ENCODE results near the gene CDK10.
"Not testable (repeated sequence)": the region's sequence is repeated elsewhere in the genome, so short reads cannot be mapped to it uniquely, and the experiment has no call there.

CDK10 gene

DNA sequence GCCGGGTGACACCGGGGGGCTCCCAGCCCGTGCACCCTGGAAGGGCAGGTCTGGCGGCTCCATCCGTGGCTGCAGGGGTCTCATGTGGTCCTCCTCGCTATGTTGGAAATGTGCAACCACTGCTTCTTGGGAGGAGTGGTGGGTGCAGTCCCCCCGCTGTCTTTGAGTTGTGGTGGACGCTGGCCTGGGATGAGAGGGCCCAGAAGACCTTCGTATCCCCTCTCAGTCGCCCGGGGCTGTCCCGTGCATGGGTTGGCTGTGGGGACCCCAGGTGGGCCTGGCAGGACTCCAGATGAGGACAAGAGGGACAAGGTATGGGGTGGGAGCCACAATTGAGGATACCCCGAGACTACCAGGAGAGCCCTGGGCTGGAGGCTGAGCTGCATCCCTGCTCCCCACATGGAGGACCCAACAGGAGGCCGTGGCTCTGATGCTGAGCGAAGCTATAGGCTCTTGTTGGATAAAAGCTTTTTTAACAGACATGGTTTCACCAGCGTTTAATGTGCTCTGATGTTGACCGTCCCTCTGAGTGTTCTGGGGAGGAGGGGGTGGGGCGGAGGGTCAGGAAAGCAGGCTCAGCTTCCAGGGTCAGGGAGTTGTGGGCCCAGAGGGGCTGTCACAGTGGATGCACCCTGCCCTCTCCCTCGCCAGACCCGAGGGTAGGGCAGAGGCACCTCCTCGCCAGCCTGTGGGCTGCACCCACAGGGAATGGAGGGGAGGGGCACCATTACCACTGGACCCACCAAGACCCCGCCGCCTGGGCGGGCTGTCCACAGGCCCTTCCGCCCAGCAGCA lies 9.6 kb downstream of the CDK10 start:
- no peak for DNase-seq (ENCODE audit: low spot score)

DNA sequence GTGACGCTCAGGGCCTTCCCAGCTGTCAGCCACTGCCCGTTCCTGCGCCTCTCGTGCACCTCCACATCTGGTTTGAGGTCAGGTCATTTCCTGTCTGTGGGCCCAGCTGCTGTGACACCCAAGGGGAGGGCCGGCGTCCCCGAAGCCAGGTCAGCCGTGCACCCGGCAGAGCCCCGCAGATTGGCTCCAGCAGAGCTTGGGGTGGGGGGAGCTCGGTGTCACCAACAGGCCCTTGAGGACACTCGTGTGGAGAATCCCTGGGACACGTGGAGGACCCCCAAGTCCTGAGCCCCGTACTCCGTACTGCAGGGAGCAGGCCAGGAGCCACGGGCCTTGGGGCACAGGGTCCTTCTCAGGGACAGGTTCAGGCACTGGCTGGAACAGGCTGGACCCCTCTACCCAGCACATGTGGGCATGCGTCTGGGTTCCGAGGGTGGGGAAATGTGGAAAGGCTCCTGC lies 10.2 kb downstream of the CDK10 start:
- DNase-seq (ENCODE audit: low spot score): peak; percentile 72

DNA sequence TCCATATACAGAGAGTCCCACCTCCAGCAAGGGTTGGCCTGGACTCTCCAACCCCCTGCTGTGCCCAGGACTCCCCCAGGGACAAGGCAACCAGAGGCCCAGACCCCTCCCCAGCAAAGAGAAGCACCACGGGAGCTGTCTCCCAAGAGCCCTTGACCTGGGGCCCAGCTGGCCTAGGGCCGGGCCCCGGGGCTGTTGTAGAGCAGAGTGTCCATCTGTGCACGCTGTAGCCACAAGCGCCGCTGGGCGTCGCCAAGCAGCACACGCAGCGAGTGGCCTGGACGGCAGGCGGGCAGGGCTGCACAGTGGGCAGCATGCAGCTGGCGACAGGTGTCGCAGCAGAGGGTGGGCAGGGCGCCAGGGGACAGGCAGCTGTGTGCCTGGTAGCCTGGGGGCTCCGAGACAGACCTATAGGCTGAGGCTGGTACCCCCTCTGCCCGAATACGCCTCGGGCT lies 10.7 kb downstream of the CDK10 start:
- no peak for DNase-seq (ENCODE audit: low spot score)

DNA sequence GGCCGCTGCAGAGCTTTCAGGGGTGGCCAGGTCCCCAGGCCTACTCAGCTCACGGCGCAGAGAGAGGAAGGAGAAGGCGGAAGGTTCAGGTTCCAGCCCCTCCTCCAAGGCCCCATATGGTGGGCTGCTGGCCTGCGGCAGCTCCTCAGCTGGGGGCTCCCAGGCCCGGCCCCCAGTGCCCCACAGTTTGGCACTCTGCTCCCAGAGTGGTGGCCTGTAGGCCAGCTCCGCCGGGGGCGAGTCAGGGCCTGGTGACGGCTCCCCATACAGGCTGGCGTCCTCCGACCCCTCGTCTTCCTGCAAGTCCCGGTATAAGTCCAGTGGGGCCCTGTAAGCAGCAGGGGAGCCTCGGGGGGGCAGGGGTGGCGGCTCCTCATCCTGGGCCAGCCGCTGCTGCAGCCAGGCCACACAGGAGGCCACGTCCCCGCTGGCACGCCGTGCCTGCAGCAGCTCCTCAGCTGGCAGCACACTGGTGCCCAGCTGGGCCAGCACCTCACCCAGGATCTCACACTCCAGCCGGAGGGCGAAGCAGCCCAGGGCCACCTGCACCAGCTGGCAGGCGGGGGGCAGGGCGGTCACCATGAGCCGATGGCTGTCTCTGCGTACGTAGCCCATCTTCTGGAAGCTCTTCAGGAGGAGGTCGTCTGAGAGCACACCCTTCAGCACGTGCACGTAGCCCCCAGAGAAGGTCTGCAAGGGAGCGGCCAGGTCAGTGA lies 11.3 kb downstream of the CDK10 start:
- DNase-seq (ENCODE audit: low spot score): no peak

DNA sequence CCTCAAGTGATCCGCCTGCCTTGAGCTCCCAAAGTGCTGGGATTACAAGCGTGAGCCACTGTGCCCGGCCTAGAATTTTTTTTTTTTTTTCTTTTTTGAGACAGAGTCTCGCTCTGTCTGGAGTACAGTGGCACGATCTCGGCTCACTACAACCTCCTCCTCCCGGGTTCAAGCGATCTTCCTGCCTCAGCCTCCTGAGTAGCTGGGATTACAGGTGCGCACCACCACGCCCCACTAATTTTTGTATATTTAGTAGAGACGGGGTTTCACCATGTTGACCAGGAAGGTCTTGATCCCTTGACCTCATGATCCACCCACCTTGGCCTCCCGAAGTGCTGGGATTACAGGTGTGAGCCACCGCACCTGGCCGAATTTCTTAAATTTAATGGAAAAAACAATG lies 12.2 kb downstream of the CDK10 start:
- DNase-seq (ENCODE audit: low spot score): not testable (repeated sequence)

DNA sequence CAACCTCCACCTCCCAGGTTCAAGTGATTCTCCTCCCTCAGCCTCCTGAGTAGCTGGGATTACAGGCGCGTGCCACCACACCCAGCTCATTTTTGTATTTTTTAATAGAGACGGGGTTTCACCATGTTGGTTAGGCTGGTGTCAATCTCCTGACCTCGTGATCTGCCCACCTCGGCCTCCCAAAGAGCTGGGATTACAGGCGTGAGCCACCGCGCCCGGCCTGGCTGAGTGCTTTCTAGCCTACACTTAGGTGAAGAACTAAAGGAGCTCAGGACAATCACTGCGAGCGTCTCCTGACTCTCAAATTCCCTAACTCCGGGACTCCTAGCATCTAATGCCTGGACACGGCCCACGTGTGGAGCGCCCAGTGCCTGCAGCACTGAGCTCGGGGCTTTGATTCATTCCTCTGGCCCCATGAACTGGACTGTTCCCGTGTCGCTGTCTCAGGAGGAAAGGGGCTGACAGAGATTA lies 13.2 kb downstream of the CDK10 start:
- not testable (repeated sequence) for DNase-seq (ENCODE audit: low spot score)

DNA sequence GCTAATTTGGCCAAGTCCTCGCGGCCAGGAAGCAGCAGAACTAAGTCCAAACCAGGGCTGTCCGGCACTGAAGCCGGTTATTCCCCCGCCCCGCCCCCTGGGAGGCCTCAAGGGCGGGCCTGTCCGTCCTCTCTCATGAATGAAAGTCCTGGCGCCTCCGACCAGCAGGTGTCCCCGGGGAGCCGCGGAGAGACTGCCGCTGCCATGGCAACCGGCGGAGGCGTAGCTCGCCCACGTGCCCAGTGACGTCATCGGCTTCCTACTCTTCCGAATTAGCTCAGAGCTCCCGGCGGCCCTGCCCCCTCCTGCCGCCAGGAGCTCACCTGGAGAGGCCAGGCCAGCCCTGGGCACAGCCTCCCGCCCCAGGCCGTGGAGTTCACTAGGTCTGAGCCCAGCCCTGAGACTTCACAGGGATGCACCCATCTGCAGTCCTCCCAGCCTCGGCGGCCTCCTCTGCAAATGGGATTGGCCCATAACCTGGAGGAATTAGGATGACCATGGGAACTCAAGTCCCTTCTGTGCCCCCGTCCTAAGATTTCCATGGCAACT lies 13.7 kb downstream of the CDK10 start:
- DNase-seq (ENCODE audit: low spot score): peak; percentile 97

DNA sequence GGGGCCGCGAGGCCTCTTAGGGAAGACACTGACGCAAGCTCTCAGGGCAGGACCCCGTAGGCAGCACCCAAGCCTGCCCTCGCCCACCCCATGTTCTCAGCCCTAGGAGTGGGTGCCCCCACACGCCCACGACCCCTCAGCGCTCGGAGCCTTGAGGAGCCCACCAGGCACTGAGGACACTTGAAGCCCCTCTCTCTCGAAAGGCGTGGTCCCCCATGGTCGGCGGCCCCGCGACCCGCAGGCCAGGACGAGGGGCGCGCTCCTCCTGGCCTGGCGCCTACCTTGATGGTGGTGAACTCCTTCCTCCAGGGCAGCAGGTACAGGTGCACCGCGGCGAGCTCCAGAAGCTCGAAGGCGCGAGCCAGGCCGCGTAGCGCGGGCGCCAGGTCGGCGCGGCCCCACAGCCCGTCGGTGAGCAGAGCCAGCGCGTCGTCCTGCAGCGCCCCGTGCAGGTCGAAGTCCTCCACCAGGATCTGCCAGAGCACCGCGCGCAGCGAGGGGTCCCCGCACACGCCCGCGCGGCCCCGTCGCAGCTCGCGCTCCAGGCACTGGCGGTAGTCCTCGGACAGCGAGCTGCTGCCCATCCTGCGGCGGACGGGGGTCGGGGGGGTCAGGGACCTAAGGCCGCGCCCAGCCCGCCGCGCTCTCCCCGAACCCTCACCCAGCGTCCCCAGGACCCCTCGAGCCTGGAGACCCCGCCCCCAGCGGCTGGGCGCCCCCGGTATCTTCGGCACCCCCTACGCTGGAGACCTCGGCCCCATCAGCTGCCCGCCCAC lies 14.3 kb downstream of the CDK10 start:
- DNase-seq (ENCODE audit: low spot score): no peak

DNA sequence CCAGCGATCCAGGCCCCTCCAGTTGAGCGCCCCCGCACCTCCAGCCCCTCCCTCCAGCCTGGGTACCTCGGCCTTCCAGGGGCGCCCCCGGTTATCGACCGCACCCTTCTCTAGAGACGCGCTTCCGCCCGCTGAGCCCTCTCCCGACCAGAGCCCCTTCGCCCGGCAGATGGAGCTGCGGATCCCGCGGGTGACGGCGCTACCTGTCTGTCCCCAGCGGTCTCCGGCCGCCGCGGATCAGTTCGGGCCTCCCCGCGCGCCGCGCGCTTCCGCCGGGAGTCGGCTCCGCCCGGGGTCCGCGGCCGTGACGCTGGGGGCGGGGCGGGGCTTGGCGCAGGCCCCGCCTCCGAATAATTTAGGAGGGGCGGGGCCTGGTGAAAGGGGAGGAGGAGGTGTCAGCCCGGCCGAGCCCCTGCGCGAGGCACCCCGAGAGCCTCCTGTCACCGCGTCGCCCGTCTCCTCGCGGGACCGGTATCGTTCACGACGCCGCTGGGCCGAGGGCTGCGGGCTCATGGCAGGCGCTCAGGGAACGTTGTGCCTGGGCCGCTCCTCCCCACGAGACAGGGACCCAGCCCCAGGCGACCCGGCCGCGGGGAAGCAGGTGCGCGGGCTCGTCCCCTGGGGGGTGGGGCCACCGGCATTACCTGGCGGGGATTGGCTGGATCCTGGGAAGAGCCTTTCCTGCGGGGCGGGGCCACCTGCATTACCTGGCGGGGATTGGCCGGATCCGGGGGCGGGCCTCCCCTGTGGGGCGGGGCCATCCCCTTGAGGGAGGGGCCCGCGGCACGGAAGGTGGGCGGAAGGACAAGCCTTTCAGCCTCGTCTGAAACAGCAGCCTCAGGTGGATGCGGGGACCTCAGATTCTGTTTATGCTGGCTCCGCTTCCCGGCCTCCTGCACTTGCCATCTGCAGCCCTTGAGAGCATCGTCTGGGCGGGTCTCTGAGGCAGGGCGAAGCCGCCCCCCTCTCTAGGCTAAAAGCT lies 15.2 kb downstream of the CDK10 start, which contains the start of gene SPATA2L:
Gene SPATA2L (minus strand): TSS at position 281 of the 982 bp plus-strand sequence. CDS start 473 bp downstream, outside the sequence.
- DNase-seq (ENCODE audit: low spot score): peak; percentile 97

DNA sequence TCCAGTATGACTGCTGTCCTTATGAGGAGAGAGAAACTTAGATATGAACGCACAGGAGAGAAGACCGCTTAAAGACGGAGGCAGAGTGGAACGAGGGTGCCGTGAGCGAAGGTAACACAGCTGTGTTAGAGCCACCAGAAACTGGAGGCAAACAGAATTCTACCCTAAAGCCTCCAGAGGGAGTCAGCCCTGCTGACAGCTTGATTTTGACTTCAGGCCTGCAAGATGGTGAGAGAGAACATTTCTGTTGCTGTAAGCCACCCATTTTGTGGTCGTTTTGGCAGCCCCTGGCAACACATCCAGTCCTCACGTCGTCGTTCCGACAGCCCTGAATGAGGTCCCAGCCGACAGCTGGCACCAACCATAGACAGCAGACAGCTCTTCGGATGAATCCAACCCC lies 17.8 kb downstream of the CDK10 start:
- peak; percentile 51 for DNase-seq (ENCODE audit: low spot score)

DNA sequence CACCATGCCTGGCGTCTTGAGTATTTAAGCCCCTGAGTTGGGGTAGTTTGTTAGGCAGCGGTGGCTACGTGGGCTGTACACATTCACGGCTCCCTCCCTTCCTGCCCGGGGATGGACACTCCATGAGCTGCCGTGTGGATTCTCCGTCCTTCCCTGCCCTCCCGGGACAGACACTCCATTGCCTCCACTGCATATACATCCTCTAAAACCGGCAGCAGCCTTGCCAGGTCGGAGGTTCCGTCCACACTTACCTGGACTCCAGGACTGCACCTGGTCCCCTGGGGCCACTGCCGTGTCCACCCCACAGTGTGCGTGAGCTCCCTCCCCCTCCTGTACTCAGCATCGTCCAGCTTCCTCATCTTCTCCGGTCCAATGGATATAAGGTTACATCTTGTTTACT lies 18.5 kb downstream of the CDK10 start:
- no peak for DNase-seq (ENCODE audit: low spot score)

DNA sequence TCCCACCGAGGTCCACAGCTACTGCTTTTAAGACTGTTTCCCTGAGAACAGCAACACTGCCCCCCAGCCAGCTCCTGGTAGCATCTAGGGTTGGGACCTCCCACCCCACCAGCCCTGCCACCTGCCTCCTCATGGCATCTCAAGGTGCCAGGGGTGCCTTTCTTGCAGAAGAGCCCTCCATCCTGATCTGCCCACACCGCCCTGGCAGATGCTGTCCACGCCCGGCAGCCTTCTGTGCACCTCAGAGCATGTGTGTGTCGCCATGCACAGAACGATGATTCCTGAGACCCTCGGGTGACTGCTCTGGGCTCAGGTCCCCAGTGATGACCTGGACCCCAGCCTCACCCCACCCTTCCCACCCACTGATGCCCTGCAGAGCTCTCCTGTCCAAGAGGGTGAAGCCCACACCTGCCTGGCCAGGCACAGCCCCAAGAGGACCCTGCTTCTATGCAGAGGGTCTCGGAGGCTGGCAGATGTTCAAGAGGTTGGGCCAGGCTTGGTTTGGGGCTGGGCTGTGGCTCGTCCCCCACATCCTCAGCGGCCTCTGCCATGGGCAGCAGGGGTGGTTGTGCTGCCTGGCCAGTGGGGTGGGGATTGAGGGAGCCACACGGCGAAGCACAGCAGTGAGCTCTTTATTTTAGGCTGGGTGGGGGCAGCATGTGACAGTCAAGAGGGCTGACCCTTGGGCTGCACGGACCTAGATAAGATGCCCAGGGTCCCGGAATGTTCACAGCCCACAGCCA lies 20.2 kb downstream of the CDK10 start:
- DNase-seq (ENCODE audit: low spot score): no peak

DNA sequence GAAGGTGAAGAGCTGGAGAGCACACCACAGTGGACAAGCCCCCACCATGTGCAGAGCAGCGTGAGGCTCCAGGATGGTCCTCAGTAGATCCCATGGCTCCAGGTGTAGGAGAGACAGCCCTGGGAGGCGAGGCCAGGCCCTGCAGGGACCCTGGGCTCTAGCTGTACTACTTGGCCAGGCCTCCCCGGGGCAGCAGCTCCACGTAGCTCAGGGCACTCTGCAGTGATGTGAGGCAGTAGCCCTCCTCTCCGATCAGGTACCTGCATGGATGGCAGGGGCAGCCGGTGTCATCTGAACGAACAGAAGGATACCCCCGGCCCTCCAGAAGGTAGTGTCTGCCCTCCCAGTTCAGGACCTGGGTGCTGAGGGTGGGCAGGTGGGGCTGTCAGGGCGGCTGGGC lies 21.2 kb downstream of the CDK10 start:
- DNase-seq (ENCODE audit: low spot score): no peak

DNA sequence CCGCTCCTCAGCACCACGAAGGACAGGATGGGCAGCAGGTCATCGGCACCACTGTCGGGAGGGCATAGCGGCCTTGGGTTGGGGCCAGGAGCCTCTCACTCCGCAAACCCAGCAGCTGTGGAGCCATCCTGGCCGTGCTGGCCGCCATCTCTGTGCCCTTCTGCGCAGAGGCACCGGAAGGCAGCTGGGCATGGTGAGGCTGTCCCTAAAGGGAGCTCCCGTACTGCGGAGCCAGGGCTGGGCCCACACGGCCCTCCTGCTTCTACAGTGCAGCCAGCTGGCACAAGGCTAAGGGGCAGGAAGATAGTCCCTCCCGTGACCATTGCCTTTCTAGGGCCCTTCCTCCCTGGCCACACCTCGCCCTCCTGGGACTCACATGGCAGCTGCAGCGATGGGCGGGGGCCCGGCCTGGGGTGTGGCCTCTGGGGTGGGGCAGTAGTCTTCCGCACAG lies 22.0 kb downstream of the CDK10 start:
- no peak for DNase-seq (ENCODE audit: low spot score)

DNA sequence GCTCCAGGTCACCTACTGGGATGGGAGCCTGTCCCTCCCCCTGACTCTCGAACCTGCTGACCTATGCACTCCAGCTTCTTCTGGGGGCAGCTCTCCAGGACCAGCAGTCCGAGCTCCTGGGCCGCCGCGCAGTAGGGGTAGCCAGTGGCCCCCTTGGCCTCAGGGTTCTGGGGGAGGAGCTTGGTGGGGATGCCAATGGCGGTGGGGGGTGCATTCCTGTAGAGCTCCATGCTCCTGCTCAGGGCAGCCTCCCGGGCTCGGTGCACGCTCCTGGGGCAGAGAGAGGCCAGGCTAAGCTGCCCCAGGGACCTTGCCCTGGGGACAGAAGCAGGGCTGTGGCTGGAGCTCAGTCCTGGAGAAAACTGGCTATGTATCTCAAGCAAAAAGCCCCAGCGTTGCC lies 22.7 kb downstream of the CDK10 start:
- DNase-seq (ENCODE audit: low spot score): no peak

DNA sequence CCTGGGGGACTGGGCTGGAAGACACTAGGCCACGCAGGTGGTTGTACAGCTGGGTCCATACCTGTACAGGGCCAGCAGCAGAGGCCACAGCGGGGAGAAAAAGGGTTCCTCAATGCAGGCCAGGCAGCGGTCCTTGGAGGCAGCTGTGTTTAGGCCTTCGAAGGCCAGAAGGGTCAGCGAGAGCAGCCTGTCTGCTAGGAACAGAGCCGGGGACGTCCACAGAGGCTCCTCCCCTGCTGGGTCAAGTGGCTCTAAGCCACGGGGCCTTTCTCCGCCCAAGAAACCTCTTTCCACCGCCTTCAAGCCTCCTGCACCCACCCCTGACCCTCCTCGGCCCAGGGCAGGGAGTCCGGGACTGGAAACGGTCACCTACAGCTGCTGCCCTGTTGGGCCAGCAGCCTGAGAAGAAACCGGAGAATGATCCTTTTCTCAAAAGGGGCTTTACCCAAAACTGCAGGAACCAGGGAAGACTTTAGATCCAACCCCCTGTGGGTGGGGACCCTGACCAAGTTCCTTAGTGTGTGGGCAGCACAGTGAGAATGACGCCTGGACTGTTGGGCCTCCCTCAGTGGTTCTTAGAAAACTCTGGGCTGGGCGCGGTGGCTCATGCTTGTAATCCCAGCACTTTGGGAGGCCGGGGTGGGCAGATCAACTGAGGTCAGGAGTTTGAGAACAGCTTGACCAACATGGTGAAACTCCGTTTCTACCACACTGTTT lies 23.4 kb downstream of the CDK10 start:
- no peak for DNase-seq (ENCODE audit: low spot score)

DNA sequence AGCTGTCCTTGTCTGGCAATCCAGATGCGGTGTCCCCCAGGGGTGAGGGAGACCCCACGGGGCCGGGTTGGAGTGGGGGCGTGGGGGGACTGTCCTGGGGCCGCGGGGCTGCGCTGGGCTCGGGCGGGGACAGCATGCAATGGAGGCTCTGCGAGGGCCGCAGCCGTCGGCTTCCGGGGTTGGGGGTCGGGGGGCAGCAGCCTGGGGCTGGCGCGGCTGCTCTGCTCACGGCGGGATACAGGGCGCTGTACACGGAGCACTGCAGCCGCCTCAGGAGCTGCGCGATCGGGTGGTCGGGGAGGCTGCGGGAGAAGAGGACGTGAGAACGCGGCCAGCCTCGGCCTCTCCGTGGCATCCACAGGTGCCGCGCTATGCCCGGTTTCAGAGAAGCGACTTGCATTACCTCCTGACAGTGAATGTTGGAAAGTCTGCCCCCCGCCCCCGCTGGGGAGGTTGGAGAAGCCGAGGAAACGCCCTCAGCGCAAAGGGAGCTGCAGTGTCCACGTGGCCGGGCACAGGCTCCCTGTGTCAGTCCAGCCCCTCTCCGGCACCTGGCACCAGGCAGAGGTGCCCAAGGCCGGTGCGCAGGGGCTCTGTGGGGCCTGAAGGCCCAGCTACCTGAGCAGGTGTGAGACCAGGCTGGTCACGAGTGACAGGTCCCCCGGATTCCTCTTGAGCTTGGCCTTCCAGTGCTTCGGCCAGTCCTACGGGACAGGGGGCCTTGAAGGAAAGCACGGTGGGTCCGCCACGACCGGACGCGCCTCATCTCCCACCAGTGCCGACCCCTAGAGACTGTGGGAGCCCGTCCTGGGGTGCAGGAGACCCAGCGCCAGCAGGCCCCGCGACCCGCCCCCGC lies 24.4 kb downstream of the CDK10 start:
- DNase-seq (ENCODE audit: low spot score): no peak

DNA sequence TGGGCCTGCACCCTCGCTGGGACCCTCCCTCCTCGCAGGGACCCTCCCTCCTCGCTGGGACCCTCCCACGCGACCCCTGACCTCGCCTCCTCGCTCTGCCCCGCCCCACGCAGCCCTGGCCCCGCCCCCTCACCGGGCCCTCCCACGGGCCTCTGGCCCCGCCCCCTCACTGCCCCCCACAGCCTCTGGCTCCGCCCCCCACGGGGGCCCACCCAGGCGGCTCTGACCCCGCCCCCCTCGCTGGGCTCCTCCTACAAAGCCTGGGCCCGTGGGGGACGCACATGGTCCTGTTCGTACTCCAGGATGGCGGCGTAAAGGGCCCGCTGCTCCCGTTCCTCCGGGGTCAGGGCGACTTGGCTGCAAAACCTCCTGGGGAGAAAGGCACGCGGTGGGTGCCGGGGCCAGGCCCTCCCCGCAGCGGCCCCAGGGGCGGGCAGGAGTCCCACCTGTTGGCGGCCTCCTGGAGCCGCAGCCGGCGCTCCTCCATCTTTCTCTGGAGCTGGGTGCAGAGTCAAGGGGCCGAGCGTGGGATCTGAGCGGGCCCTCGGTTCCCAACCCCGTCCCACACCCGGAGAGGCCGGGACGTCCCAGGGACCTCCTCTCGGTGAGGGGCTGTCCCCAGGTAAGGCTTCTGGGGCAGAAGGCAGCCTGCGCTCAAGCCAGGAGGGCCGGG lies 25.2 kb downstream of the CDK10 start:
- peak; percentile 87 for DNase-seq (ENCODE audit: low spot score)

Measured in NAMALWA (cell line).